OCI-LY7 (cell line): ENCODE results near the gene G6PC3.

ENCODE experiments used
- EZH2phosphoT487 ChIP-seq: fragments of 200-600 bp; sonication (generic); IDR thresholded peaks from 2 replicates; pipeline ENCODE4 v1.6.1; 2018; ENCODE audit warnings: low read depth, borderline replicate concordance, mild to moderate bottlenecking, mixed run types, antibody characterized with exemption, low read length, moderate library complexity, mixed read lengths
- TF ChIP-seq, protein P1 (sequence below): fragments of 200-600 bp; sonication (generic); conservative IDR thresholded peaks from 2 replicates; pipeline ENCODE4 v1.5.1; 2014; ENCODE audit warnings: mild to moderate bottlenecking, antibody characterized with exemption, low read length, moderate library complexity, mixed read lengths

DNA sequence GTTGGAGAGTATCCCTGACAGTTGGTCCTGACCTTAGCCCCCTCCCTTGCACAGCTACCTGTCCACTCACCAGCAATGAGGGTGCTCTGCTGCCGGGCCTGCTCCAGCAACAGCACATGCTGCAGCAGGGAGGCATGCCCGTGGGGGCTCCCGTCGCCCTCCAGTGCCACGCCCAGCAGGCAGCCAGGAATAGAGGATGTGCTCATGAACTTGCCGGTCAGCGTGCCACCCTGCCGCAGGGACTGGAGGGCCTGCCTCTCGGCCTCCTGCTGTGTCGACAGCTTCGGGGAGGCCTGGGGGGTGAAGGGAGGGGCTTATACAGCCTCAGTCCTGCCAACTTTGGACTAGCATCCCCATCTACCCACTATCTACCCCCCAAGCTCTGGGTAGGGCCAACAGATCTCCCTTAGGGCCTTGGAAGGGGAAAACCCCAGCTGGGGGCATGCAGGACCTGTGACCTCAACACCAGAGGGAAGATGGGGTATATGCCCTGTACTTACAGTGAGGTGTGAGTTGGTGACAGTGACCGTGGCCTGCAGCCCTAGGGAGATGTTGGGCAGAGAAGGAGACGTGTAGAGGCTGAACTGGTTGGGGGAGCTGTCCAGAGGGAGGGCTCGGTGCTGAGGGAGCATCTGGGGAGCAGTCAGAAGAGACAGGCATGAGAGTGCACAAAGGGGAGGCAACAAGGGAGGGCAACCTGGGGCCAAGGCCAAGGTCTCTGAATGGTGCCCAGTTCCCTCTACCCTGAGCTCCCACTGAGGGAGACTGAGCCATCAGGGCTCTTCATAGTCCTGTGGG, 20.9 kb downstream of the G6PC3 start:
- TF ChIP-seq, protein P1, sequence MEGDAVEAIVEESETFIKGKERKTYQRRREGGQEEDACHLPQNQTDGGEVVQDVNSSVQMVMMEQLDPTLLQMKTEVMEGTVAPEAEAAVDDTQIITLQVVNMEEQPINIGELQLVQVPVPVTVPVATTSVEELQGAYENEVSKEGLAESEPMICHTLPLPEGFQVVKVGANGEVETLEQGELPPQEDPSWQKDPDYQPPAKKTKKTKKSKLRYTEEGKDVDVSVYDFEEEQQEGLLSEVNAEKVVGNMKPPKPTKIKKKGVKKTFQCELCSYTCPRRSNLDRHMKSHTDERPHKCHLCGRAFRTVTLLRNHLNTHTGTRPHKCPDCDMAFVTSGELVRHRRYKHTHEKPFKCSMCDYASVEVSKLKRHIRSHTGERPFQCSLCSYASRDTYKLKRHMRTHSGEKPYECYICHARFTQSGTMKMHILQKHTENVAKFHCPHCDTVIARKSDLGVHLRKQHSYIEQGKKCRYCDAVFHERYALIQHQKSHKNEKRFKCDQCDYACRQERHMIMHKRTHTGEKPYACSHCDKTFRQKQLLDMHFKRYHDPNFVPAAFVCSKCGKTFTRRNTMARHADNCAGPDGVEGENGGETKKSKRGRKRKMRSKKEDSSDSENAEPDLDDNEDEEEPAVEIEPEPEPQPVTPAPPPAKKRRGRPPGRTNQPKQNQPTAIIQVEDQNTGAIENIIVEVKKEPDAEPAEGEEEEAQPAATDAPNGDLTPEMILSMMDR, result no peak
- no peak for TF ChIP-seq EZH2phosphoT487
